PC-3 (cell line): ENCODE data around the gene RSBN1L. TPM values are rescaled to one million over a fixed set of nuclear protein-coding genes. Genes with fewer than 3 reads are reported as not detected.

ENCODE experiments used
- ATAC-seq: fragments of 200-7000 bp; cut with Tn5 transposase; 2 replicates; pipeline ENCODE4 v1.9.1; 2020; ENCODE audit warnings: mild to moderate bottlenecking, moderate library complexity
- BruUV-seq: library from RNA; stranded (reverse); fragments of 400-500 nt; replicated peaks from 2 replicates; lab custom pipeline; 2021; lab: Mats Ljungman, UMichigan
- CTCF ChIA-PET: fragments of 300-600 bp; sonication (Branson Sonifier 250); formaldehyde crosslinking; loops from one replicate; lab custom pipeline; 2022; ENCODE audit warnings: antibody characterized with exemption; lab: Charles Lee
- POLR2A ChIA-PET: fragments of 300-600 bp; sonication (Branson Sonifier 250); formaldehyde crosslinking; loops from one replicate; lab custom pipeline; 2022; ENCODE audit warnings: antibody characterized with exemption; ENCODE audit not compliant: unreplicated experiment; lab: Charles Lee
- DNase-seq: peaks from one replicate; pipeline ENCODE4 v3.0.0-alpha.2; 2015
- H2AFZ ChIP-seq: fragments of 300-600 bp; sonication (generic); 2 replicates; pipeline ENCODE4 v1.6.0; 2016; ENCODE audit warnings: antibody characterized with exemption, low read length
- H3F3A ChIP-seq: fragments of 300-600 bp; sonication (generic); one replicate; pipeline ENCODE4 v1.6.0; 2017; ENCODE audit warnings: antibody characterized with exemption, low read length, control low read depth, mild to moderate bottlenecking; ENCODE audit not compliant: unreplicated experiment
- H3K27ac ChIP-seq: fragments of 300-600 bp; sonication (generic); 2 replicates; pipeline ENCODE4 v1.5.1; 2016; ENCODE audit warnings: mild to moderate bottlenecking, low read length
- H3K27me3 ChIP-seq: fragments of 300-600 bp; sonication (generic); 2 replicates; pipeline ENCODE4 v1.6.1; 2016; ENCODE audit warnings: low read length, mixed read lengths
- H3K36me3 ChIP-seq: fragments of 300-600 bp; sonication (generic); 2 replicates; pipeline ENCODE4 v1.6.1; 2016; ENCODE audit warnings: low read depth, mixed run types, low read length, mixed read lengths
- H3K4me1 ChIP-seq: fragments of 300-600 bp; sonication (generic); 2 replicates; pipeline ENCODE4 v1.5.1; 2016; ENCODE audit warnings: low read length; ENCODE audit not compliant: insufficient read depth
- H3K4me2 ChIP-seq: fragments of 300-600 bp; sonication (generic); 2 replicates; pipeline ENCODE4 v1.6.0; 2016; ENCODE audit warnings: low read length
- H3K4me3 ChIP-seq: fragments of 300-600 bp; sonication (generic); 2 replicates; pipeline ENCODE4 v1.5.1; 2016; ENCODE audit warnings: mild to moderate bottlenecking, low read length, mixed read lengths
- H3K79me2 ChIP-seq: fragments of 300-600 bp; sonication (generic); 2 replicates; pipeline ENCODE4 v1.6.1; 2017; ENCODE audit warnings: low read length, mixed read lengths
- H3K9ac ChIP-seq: fragments of 300-600 bp; sonication (generic); 2 replicates; pipeline ENCODE4 v1.6.0; 2016; ENCODE audit warnings: mild to moderate bottlenecking, low read length
- H3K9me2 ChIP-seq: fragments of 300-600 bp; sonication (generic); replicated peaks from 2 replicates; pipeline ENCODE4 v1.6.1; 2016; ENCODE audit warnings: mixed run types, low read length, mixed read lengths
- H3K9me3 ChIP-seq: fragments of 300-600 bp; sonication (generic); 2 replicates; pipeline ENCODE4 v1.6.1; 2016; ENCODE audit warnings: low read length, mixed read lengths
- H4K20me1 ChIP-seq: fragments of 300-600 bp; sonication (generic); 2 replicates; pipeline ENCODE4 v1.6.1; 2016; ENCODE audit warnings: low read length, mixed read lengths
- CTCF ChIP-seq: fragments of 300-600 bp; sonication (generic); conservative IDR thresholded peaks from 2 replicates; pipeline ENCODE4 v1.5.1; 2017; ENCODE audit warnings: antibody characterized with exemption, low read depth, mild to moderate bottlenecking, low read length
- EZH2 ChIP-seq: fragments of 300-600 bp; sonication (generic); IDR thresholded peaks from one replicate; pipeline ENCODE4 v1.6.1; 2017; ENCODE audit warnings: antibody characterized with exemption, mild to moderate bottlenecking, low read length; ENCODE audit not compliant: unreplicated experiment
- EZH2phosphoT487 ChIP-seq: fragments of 300-600 bp; sonication (generic); IDR thresholded peaks from 2 replicates; pipeline ENCODE4 v1.6.1; 2018; ENCODE audit warnings: mild to moderate bottlenecking, antibody characterized with exemption, low read length, borderline replicate concordance
- intact Hi-C: fragments of 100-400 bp; cut with micrococcal nuclease; formaldehyde crosslinking; loops from 2 replicates; pipeline ENCODE4 v1.9.0; 2023
- total RNA-seq: library from RNA; depleted of rRNA; stranded (reverse); fragments of >200 nt; gene quantifications from 2 replicates; pipeline ENCODE4 v1.2.3, GENCODE V29; 2014

The RSBN1L gene
- total RNA-seq, 1 experiment from 2014 or later = 6.9 TPM

- peaks cover 7% of the 10 kb centered on the region; the same call in 1 of the 2 replicates for H3K4me1 ChIP-seq
- no TSS peak for BruUV-seq
- H3K36me3 ChIP-seq = peaks cover 2% of the 10 kb centered on the region
- H3K27ac ChIP-seq = no peak overlapping the region
- no peaks in the 10 kb centered on the region for H4K20me1 ChIP-seq
- no peak overlapping the region for H3K9ac ChIP-seq
- no peaks in the 10 kb centered on the region for H3K27me3 ChIP-seq
- intact Hi-C loops = no loop called here
- no peaks in the 10 kb centered on the region for H3F3A ChIP-seq
- ATAC-seq (no peak), DNase-seq (no peak)
- POLR2A ChIA-PET = no interaction called here
- TF ChIP-seq EZH2 = no peak
- TF ChIP-seq CTCF = no peak
- TF ChIP-seq EZH2phosphoT487 = no peak
- H3K9me3 ChIP-seq = no peaks in the 10 kb centered on the region
- CTCF ChIA-PET = no interaction called here
- H2AFZ ChIP-seq = no peak overlapping the region
- no peak overlapping the region for H3K4me2 ChIP-seq
- no peak overlapping the region for H3K4me3 ChIP-seq
- H3K79me2 ChIP-seq = no peaks in the 10 kb centered on the region
- H3K9me2 ChIP-seq = no peaks in the 10 kb centered on the region
Observed at GRCh38 chr7:77662869-77663268, 33.4 kb upstream of the RSBN1L start.

GRCh38 chr7:77664715-77665114 lies 31.5 kb upstream of the RSBN1L start:
- BruUV-seq = no TSS peak

More at GRCh38 chr7:77664715-77665114, 31.5 kb upstream of the RSBN1L start:
- no peak overlapping the region for H2AFZ ChIP-seq
- no peak for ATAC-seq
- no peak overlapping the region for H3K4me2 ChIP-seq
- no peak for DNase-seq
- H3K4me3 ChIP-seq = no peak overlapping the region
- H4K20me1 ChIP-seq = no peaks in the 10 kb centered on the region
- CTCF ChIA-PET = no interaction called here
- no peak for TF ChIP-seq CTCF
- no peak for TF ChIP-seq EZH2phosphoT487
- TF ChIP-seq EZH2 = no peak
- POLR2A ChIA-PET = no interaction called here
- peaks cover 7% of the 10 kb centered on the region; the same call in 1 of the 2 replicates for H3K4me1 ChIP-seq
- intact Hi-C loops = no loop called here
- no peak overlapping the region for H3K9ac ChIP-seq
- no peaks in the 10 kb centered on the region for H3K27me3 ChIP-seq
- no peaks in the 10 kb centered on the region for H3K79me2 ChIP-seq
- H3K27ac ChIP-seq = no peak overlapping the region
- H3K9me2 ChIP-seq = no peaks in the 10 kb centered on the region
- H3K9me3 ChIP-seq = no peaks in the 10 kb centered on the region
- H3K36me3 ChIP-seq = no peaks in the 10 kb centered on the region
- no peaks in the 10 kb centered on the region for H3F3A ChIP-seq
